Measurements from ENCODE around the gene MAGEE1. TPM values are rescaled to one million over a fixed set of nuclear protein-coding genes. Genes with fewer than 3 reads are reported as not detected.

MAGEE1 gene, protein sequence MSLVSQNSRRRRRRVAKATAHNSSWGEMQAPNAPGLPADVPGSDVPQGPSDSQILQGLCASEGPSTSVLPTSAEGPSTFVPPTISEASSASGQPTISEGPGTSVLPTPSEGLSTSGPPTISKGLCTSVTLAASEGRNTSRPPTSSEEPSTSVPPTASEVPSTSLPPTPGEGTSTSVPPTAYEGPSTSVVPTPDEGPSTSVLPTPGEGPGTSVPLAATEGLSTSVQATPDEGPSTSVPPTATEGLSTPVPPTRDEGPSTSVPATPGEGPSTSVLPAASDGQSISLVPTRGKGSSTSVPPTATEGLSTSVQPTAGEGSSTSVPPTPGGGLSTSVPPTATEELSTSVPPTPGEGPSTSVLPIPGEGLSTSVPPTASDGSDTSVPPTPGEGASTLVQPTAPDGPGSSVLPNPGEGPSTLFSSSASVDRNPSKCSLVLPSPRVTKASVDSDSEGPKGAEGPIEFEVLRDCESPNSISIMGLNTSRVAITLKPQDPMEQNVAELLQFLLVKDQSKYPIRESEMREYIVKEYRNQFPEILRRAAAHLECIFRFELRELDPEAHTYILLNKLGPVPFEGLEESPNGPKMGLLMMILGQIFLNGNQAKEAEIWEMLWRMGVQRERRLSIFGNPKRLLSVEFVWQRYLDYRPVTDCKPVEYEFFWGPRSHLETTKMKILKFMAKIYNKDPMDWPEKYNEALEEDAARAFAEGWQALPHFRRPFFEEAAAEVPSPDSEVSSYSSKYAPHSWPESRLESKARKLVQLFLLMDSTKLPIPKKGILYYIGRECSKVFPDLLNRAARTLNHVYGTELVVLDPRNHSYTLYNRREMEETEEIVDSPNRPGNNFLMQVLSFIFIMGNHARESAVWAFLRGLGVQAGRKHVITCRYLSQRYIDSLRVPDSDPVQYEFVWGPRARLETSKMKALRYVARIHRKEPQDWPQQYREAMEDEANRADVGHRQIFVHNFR
- 0.51 and 0.53 TPM in 2 replicates for total RNA-seq

DNA sequence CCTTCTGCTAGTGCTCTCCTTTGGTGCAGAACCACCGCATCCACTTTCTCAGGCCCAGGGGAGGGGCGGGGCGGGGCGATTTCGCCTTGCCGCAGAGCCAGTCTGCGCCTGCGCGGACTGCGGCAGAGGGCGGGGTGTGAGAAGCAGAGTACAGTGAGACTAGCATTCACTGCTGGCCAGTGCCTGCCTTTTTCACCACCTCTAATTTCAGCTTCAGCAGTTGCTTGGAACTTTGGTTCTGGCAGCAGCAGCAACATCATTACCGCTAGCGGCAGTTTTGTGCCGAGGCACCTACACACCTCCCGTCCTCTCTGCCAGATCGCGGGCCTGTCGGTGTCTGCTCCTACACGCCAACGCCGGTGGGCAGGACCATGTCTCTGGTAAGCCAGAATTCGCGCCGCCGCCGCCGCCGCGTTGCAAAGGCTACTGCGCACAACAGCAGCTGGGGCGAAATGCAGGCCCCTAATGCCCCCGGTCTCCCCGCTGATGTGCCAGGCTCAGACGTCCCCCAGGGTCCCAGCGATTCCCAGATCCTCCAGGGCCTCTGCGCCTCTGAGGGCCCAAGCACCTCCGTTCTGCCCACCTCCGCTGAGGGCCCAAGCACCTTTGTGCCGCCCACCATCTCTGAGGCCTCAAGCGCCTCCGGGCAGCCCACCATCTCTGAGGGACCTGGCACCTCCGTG is at the start of gene MAGEE1:
MAGEE1 (plus strand) TSS at position 151 of the 683 bp plus-strand sequence; CDS start at position 372, 221 bp downstream.
- Histone ChIP-seq H3K36me3 (ENCODE audit: control insufficient read depth, insufficient read depth, low read length) (no peaks in the 10 kb centered on the region), H3K4me3 (ENCODE audit: low read depth, low read length) (peak within 1 kb of the TSS; percentile 43), H3K27me3 (ENCODE audit: control insufficient read depth, insufficient read depth, low read length) (no peaks in the 10 kb centered on the region)
- TF ChIP-seq, protein P1, sequence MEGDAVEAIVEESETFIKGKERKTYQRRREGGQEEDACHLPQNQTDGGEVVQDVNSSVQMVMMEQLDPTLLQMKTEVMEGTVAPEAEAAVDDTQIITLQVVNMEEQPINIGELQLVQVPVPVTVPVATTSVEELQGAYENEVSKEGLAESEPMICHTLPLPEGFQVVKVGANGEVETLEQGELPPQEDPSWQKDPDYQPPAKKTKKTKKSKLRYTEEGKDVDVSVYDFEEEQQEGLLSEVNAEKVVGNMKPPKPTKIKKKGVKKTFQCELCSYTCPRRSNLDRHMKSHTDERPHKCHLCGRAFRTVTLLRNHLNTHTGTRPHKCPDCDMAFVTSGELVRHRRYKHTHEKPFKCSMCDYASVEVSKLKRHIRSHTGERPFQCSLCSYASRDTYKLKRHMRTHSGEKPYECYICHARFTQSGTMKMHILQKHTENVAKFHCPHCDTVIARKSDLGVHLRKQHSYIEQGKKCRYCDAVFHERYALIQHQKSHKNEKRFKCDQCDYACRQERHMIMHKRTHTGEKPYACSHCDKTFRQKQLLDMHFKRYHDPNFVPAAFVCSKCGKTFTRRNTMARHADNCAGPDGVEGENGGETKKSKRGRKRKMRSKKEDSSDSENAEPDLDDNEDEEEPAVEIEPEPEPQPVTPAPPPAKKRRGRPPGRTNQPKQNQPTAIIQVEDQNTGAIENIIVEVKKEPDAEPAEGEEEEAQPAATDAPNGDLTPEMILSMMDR (IDR thresholded peaks at IDR 0.05; ENCODE audit: insufficient read depth, low read length, severe bottlenecking): no peak
- peak; percentile 42 for DNase-seq (ENCODE audit: low read depth)
- FAIRE-seq: no peak

DNA sequence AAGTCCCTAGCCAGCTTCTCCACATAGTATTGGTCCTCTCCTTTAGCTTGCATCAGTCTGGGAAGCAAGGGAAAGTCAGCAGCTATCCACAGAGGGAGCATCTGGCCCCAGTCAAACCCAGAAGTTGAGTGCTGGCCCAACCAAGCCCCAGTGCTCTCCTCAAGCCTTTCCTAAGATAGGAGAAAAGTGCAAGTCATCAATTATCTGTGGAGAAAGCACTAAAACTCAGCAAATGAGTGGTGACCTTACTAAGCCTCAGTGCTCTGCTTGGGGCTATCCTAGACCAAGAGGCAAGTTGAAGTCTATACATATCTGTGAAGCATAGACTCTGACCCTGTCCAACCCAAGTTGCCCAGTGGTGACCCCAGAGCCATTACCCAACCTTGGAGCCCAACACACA is 28.5 kb upstream of the MAGEE1 start:
- Histone ChIP-seq H3K27me3 (ENCODE audit: control insufficient read depth, insufficient read depth, low read length) (no peaks in the 10 kb centered on the region), H3K4me3 (ENCODE audit: low read depth, low read length) (no peak overlapping the region), H3K36me3 (ENCODE audit: control insufficient read depth, insufficient read depth, low read length) (no peaks in the 10 kb centered on the region)
- DNase-seq (ENCODE audit: low read depth): no peak
- FAIRE-seq: no peak
- TF ChIP-seq, protein P1 (IDR thresholded peaks at IDR 0.05; ENCODE audit: insufficient read depth, low read length, severe bottlenecking): no peak

DNA sequence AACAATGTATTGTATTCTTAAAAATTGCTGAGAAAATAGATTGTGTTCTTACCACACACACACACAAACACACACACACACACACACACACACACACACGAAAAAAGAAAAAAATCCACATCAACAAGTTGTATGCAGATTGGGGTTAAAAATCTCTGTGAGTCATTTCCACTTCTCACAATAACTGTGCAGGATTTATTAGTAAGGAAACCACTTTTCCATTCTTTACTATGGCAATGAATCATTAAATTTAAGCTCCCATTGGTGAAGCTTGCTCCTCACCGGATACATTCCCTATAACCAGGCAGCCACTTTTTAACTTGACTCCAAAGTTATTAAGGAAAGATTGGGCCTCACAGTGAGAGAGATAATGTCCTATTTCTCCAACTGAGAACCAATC is 19.7 kb upstream of the MAGEE1 start:
- DNase-seq (ENCODE audit: low read depth) (no peak), FAIRE-seq (no peak)
- TF ChIP-seq, protein P1 (IDR thresholded peaks at IDR 0.05; ENCODE audit: insufficient read depth, low read length, severe bottlenecking): no peak
- no peaks in the 10 kb centered on the region for H3K27me3 ChIP-seq (ENCODE audit: control insufficient read depth, insufficient read depth, low read length)
- H3K36me3 ChIP-seq (ENCODE audit: control insufficient read depth, insufficient read depth, low read length): no peaks in the 10 kb centered on the region
- H3K4me3 ChIP-seq (ENCODE audit: low read depth, low read length): no peak overlapping the region

DNA sequence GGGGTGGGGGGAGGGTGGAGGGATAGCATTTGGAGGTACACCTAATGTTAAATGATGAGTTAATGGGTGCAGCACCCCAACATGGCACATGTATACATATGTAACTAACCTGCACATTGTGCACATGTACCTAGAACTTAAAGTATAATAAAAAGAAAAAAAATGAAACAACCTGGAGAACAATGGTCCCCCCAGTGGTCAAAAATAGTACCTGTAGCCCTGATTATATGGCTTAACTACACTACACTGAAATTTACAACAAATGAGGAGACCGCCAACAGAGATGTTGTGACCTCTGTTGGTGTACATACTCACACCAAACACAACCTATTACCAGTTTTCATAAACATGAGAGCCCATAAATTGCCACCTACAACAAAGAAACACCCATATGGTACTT is 7.3 kb upstream of the MAGEE1 start:
- no peak for FAIRE-seq
- Histone ChIP-seq H3K36me3 (ENCODE audit: control insufficient read depth, insufficient read depth, low read length) (no peaks in the 10 kb centered on the region), H3K27me3 (ENCODE audit: control insufficient read depth, insufficient read depth, low read length) (no peaks in the 10 kb centered on the region), H3K4me3 (ENCODE audit: low read depth, low read length) (no peak overlapping the region)
- TF ChIP-seq, protein P1 (IDR thresholded peaks at IDR 0.05; ENCODE audit: insufficient read depth, low read length, severe bottlenecking): no peak
- DNase-seq (ENCODE audit: low read depth): no peak

DNA sequence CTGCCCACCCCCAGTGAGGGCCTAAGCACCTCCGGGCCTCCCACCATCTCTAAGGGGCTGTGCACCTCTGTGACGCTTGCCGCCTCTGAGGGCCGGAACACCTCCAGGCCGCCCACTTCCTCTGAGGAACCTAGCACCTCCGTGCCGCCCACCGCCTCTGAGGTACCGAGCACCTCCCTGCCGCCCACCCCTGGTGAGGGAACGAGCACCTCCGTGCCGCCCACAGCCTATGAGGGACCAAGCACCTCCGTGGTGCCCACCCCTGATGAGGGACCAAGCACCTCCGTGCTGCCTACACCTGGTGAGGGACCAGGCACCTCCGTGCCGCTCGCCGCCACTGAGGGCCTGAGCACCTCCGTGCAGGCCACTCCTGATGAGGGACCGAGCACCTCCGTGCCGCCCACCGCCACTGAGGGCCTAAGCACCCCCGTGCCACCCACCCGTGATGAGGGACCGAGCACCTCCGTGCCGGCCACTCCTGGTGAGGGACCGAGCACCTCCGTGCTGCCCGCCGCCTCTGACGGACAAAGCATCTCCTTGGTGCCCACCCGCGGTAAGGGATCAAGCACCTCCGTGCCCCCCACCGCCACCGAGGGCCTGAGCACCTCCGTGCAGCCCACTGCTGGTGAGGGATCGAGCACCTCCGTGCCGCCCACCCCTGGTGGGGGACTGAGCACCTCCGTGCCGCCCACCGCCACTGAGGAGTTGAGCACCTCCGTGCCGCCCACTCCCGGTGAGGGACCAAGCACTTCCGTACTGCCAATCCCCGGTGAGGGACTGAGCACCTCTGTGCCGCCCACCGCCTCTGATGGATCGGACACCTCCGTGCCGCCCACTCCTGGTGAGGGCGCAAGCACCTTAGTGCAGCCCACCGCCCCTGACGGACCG is 977 bp downstream of the MAGEE1 start:
- Histone ChIP-seq H3K36me3 (ENCODE audit: control insufficient read depth, insufficient read depth, low read length) (no peaks in the 10 kb centered on the region), H3K4me3 (ENCODE audit: low read depth, low read length) (peak overlapping the region; percentile 43), H3K27me3 (ENCODE audit: control insufficient read depth, insufficient read depth, low read length) (no peaks in the 10 kb centered on the region)
- TF ChIP-seq, protein P1 (IDR thresholded peaks at IDR 0.05; ENCODE audit: insufficient read depth, low read length, severe bottlenecking): no peak
- FAIRE-seq: no peak
- DNase-seq (ENCODE audit: low read depth): no peak

All from bronchial epithelial cell (primary cell).